PC-3 (cell line): ENCODE results near the gene SENP8. TPM values are rescaled to one million over a fixed set of nuclear protein-coding genes. Genes with fewer than 3 reads are reported as not detected.

Experiments
- ATAC-seq: fragments of 200-7000 bp; cut with Tn5 transposase; 2 replicates; pipeline ENCODE4 v1.9.1; 2020; ENCODE audit warnings: mild to moderate bottlenecking, moderate library complexity
- BruUV-seq: library from RNA; stranded (reverse); fragments of 400-500 nt; replicated peaks from 2 replicates; lab custom pipeline; 2021; lab: Mats Ljungman, UMichigan
- CTCF ChIA-PET: fragments of 300-600 bp; sonication (Branson Sonifier 250); formaldehyde crosslinking; loops from one replicate; lab custom pipeline; 2022; ENCODE audit warnings: antibody characterized with exemption; lab: Charles Lee
- POLR2A ChIA-PET: fragments of 300-600 bp; sonication (Branson Sonifier 250); formaldehyde crosslinking; loops from one replicate; lab custom pipeline; 2022; ENCODE audit warnings: antibody characterized with exemption; ENCODE audit not compliant: unreplicated experiment; lab: Charles Lee
- DNase-seq: peaks from one replicate; pipeline ENCODE4 v3.0.0-alpha.2; 2015
- H2AFZ ChIP-seq: fragments of 300-600 bp; sonication (generic); 2 replicates; pipeline ENCODE4 v1.6.0; 2016; ENCODE audit warnings: antibody characterized with exemption, low read length
- H3F3A ChIP-seq: fragments of 300-600 bp; sonication (generic); one replicate; pipeline ENCODE4 v1.6.0; 2017; ENCODE audit warnings: antibody characterized with exemption, low read length, control low read depth, mild to moderate bottlenecking; ENCODE audit not compliant: unreplicated experiment
- H3K27ac ChIP-seq: fragments of 300-600 bp; sonication (generic); 2 replicates; pipeline ENCODE4 v1.5.1; 2016; ENCODE audit warnings: mild to moderate bottlenecking, low read length
- H3K27me3 ChIP-seq: fragments of 300-600 bp; sonication (generic); 2 replicates; pipeline ENCODE4 v1.6.1; 2016; ENCODE audit warnings: low read length, mixed read lengths
- H3K36me3 ChIP-seq: fragments of 300-600 bp; sonication (generic); 2 replicates; pipeline ENCODE4 v1.6.1; 2016; ENCODE audit warnings: low read depth, mixed run types, low read length, mixed read lengths
- H3K4me1 ChIP-seq: fragments of 300-600 bp; sonication (generic); 2 replicates; pipeline ENCODE4 v1.5.1; 2016; ENCODE audit warnings: low read length; ENCODE audit not compliant: insufficient read depth
- H3K4me2 ChIP-seq: fragments of 300-600 bp; sonication (generic); 2 replicates; pipeline ENCODE4 v1.6.0; 2016; ENCODE audit warnings: low read length
- H3K4me3 ChIP-seq: fragments of 300-600 bp; sonication (generic); 2 replicates; pipeline ENCODE4 v1.5.1; 2016; ENCODE audit warnings: mild to moderate bottlenecking, low read length, mixed read lengths
- H3K79me2 ChIP-seq: fragments of 300-600 bp; sonication (generic); 2 replicates; pipeline ENCODE4 v1.6.1; 2017; ENCODE audit warnings: low read length, mixed read lengths
- H3K9ac ChIP-seq: fragments of 300-600 bp; sonication (generic); 2 replicates; pipeline ENCODE4 v1.6.0; 2016; ENCODE audit warnings: mild to moderate bottlenecking, low read length
- H3K9me2 ChIP-seq: fragments of 300-600 bp; sonication (generic); replicated peaks from 2 replicates; pipeline ENCODE4 v1.6.1; 2016; ENCODE audit warnings: mixed run types, low read length, mixed read lengths
- H3K9me3 ChIP-seq: fragments of 300-600 bp; sonication (generic); 2 replicates; pipeline ENCODE4 v1.6.1; 2016; ENCODE audit warnings: low read length, mixed read lengths
- H4K20me1 ChIP-seq: fragments of 300-600 bp; sonication (generic); 2 replicates; pipeline ENCODE4 v1.6.1; 2016; ENCODE audit warnings: low read length, mixed read lengths
- EZH2 ChIP-seq: fragments of 300-600 bp; sonication (generic); IDR thresholded peaks from one replicate; pipeline ENCODE4 v1.6.1; 2017; ENCODE audit warnings: antibody characterized with exemption, mild to moderate bottlenecking, low read length; ENCODE audit not compliant: unreplicated experiment
- EZH2phosphoT487 ChIP-seq: fragments of 300-600 bp; sonication (generic); IDR thresholded peaks from 2 replicates; pipeline ENCODE4 v1.6.1; 2018; ENCODE audit warnings: mild to moderate bottlenecking, antibody characterized with exemption, low read length, borderline replicate concordance
- intact Hi-C: fragments of 100-400 bp; cut with micrococcal nuclease; formaldehyde crosslinking; loops from 2 replicates; pipeline ENCODE4 v1.9.0; 2023
- total RNA-seq: library from RNA; depleted of rRNA; stranded (reverse); fragments of >200 nt; gene quantifications from 2 replicates; pipeline ENCODE4 v1.2.3, GENCODE V29; 2014
- TF ChIP-seq, protein P1 (sequence below): fragments of 300-600 bp; sonication (generic); conservative IDR thresholded peaks from 2 replicates; pipeline ENCODE4 v1.5.1; 2017; ENCODE audit warnings: antibody characterized with exemption, low read depth, mild to moderate bottlenecking, low read length

SENP8 gene
- total RNA-seq, 1 experiment from 2014 or later = 4.2 TPM

DNA sequence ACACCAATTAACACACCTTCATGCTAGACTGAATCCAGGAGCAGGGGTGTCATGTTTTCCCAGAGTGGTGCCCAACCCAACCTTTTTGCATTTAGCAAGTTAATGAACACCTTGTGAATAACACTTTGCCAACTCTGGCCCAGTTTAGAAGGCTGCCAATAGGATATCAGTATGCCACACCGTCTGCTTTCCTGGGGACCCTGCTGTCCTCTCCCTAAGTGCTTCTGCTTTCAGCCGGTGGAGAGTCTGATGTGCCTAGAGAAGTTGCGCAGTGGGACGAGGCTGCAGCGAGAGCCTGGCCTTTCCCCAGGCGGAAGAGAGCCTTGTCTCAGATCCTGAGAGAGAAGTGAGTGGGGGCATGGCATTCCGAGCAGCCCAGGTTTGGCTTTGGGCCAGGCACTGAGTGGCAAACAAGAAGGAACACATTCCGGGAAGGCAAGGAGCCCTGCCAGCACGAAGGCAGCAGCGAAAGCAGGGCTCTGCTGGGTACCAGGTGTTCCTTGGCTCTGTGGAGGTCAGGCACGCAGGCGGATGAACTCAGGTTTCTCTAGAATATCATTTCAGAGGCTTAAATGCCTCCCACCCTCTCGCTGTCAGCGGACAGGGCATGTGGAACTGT lies 36.9 kb downstream of the SENP8 start:
- H3K9me2 ChIP-seq = no peaks in the 10 kb centered on the region
- CTCF ChIA-PET = no interaction called here
- no peaks in the 10 kb centered on the region for H3F3A ChIP-seq
- intact Hi-C loops = loop anchor here (2.0 to 10.0 kb wide), 2 partner anchors 320 to 410 kb away; no protein-coding TSS in a partner anchor
- peak; percentile 52 for ATAC-seq
- H2AFZ ChIP-seq = peak overlapping the region; percentile 89
- POLR2A ChIA-PET = no interaction called here
- peak overlapping the region; percentile 73 for H3K4me3 ChIP-seq
- H3K9me3 ChIP-seq = no peaks in the 10 kb centered on the region
- H4K20me1 ChIP-seq = no peaks in the 10 kb centered on the region
- peak overlapping the region; percentile 31; the same call in 1 of the 2 replicates for H3K9ac ChIP-seq
- no peaks in the 10 kb centered on the region for H3K79me2 ChIP-seq
- peaks cover 12% of the 10 kb centered on the region for H3K4me1 ChIP-seq
- no TSS peak for BruUV-seq
- no peak overlapping the region for H3K27ac ChIP-seq
- H3K4me2 ChIP-seq = peak overlapping the region; percentile 86
- TF ChIP-seq, protein P1, sequence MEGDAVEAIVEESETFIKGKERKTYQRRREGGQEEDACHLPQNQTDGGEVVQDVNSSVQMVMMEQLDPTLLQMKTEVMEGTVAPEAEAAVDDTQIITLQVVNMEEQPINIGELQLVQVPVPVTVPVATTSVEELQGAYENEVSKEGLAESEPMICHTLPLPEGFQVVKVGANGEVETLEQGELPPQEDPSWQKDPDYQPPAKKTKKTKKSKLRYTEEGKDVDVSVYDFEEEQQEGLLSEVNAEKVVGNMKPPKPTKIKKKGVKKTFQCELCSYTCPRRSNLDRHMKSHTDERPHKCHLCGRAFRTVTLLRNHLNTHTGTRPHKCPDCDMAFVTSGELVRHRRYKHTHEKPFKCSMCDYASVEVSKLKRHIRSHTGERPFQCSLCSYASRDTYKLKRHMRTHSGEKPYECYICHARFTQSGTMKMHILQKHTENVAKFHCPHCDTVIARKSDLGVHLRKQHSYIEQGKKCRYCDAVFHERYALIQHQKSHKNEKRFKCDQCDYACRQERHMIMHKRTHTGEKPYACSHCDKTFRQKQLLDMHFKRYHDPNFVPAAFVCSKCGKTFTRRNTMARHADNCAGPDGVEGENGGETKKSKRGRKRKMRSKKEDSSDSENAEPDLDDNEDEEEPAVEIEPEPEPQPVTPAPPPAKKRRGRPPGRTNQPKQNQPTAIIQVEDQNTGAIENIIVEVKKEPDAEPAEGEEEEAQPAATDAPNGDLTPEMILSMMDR = no peak
- TF ChIP-seq EZH2 = no peak
- no peak for TF ChIP-seq EZH2phosphoT487
- H3K36me3 ChIP-seq = no peaks in the 10 kb centered on the region
- peak; percentile 75 for DNase-seq
- no peaks in the 10 kb centered on the region for H3K27me3 ChIP-seq

DNA sequence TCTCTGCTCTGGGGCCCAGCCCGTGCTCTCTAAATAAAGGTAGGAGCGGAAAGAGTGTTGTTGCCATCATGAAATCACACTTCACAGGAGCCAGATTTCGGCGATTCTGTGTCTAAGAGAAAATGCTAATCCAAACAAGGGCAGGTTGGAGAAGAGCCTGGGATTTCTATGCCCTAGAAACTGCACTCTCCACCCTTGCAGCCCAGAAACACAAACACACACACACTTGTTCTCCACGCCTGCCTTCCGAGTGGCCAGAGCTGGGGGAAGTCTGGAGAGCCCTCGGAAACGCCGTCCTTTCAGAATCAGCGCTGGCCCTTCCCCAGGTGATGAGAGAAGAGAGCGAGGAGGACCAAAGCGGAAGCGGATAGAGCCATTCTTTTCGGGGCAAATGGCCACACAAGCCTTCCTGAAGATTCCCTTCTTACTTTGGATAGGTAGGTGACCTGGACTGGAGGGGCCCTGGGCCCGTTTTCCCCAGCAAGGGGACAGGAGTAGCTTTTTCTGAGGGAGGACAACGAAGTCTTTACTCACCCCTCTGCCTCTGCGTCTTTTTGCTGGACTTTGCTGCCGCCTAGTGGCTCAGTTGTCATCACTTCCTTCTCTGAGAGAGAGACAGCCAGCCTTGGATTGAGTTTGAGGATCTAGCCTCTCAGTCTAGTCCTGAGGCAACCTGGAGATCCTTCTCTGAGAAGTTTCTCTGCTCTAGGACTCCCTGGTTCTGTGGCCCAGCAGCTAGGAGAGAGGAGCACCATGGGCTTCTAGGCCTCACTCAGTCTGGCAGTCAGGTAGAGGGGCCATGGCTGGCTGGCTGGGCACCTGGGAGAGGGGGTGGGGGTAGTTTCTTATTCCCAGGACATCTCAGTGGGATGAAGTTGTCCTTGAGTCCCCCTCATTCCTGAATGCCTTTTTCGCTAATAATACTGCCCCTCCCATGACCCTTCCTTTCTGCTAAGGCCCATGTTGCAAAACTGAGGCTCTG lies 37.7 kb downstream of the SENP8 start:
- H3K4me1 ChIP-seq = peaks cover 12% of the 10 kb centered on the region
- no peaks in the 10 kb centered on the region for H3K27me3 ChIP-seq
- ChIA-PET CTCF (interaction anchor here (0.6 to 1.0 kb wide), 3 partner anchors 245 to 408 kb away, joined by 3 read pairs; no protein-coding TSS in a partner anchor), POLR2A (no interaction called here)
- peak; percentile 92 for DNase-seq
- peak overlapping the region; percentile 89 for H2AFZ ChIP-seq
- H3K9me2 ChIP-seq = no peaks in the 10 kb centered on the region
- no peaks in the 10 kb centered on the region for H3K9me3 ChIP-seq
- no peak overlapping the region for H3K27ac ChIP-seq
- intact Hi-C loops = loop anchor here (1.0 to 10.0 kb wide), 4 partner anchors 321 to 411 kb away; no protein-coding TSS in a partner anchor
- H4K20me1 ChIP-seq = no peaks in the 10 kb centered on the region
- peak; percentile 94 for ATAC-seq
- H3K79me2 ChIP-seq = no peaks in the 10 kb centered on the region
- H3F3A ChIP-seq = no peaks in the 10 kb centered on the region
- peak overlapping the region; percentile 86 for H3K4me2 ChIP-seq
- TF ChIP-seq EZH2 = no peak
- TF ChIP-seq EZH2phosphoT487 = no peak
- TF ChIP-seq, protein P1 = peak; percentile 93
- H3K9ac ChIP-seq = peak overlapping the region; percentile 31
- H3K4me3 ChIP-seq = peak overlapping the region; percentile 73
- H3K36me3 ChIP-seq = no peaks in the 10 kb centered on the region
- BruUV-seq = no TSS peak
